Fibroblast of mammary gland (primary cell): ENCODE measurements around the gene NFS1.
"Not testable (repeated sequence)": the region's sequence is repeated elsewhere in the genome, so short reads cannot be mapped to it uniquely, and the experiment has no call there.

ENCODE experiments used
- DNase-seq: peaks from one replicate; pipeline ENCODE4 v3.0.0-alpha.2; 2010; ENCODE audit warnings: low read depth
- H3K4me3 ChIP-seq: 2 replicates; pipeline ENCODE4 v1.5.1; 2011; ENCODE audit warnings: low read depth, mild to moderate bottlenecking, low read length, moderate library complexity; ENCODE audit not compliant: control insufficient read depth
- TF ChIP-seq, protein P1 (sequence below): conservative IDR thresholded peaks from 2 replicates; pipeline ENCODE4 v1.5.1; 2011; ENCODE audit warnings: low read depth, low read length, inconsistent platforms; ENCODE audit not compliant: control insufficient read depth, insufficient read depth

The NFS1 gene

GRCh38 chr20:35710884-35711587, 11.9 kb upstream of the NFS1 start:
- DNase-seq = no peak
- TF ChIP-seq, protein P1, sequence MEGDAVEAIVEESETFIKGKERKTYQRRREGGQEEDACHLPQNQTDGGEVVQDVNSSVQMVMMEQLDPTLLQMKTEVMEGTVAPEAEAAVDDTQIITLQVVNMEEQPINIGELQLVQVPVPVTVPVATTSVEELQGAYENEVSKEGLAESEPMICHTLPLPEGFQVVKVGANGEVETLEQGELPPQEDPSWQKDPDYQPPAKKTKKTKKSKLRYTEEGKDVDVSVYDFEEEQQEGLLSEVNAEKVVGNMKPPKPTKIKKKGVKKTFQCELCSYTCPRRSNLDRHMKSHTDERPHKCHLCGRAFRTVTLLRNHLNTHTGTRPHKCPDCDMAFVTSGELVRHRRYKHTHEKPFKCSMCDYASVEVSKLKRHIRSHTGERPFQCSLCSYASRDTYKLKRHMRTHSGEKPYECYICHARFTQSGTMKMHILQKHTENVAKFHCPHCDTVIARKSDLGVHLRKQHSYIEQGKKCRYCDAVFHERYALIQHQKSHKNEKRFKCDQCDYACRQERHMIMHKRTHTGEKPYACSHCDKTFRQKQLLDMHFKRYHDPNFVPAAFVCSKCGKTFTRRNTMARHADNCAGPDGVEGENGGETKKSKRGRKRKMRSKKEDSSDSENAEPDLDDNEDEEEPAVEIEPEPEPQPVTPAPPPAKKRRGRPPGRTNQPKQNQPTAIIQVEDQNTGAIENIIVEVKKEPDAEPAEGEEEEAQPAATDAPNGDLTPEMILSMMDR = no peak
- H3K4me3 ChIP-seq = no peak overlapping the region

DNA sequence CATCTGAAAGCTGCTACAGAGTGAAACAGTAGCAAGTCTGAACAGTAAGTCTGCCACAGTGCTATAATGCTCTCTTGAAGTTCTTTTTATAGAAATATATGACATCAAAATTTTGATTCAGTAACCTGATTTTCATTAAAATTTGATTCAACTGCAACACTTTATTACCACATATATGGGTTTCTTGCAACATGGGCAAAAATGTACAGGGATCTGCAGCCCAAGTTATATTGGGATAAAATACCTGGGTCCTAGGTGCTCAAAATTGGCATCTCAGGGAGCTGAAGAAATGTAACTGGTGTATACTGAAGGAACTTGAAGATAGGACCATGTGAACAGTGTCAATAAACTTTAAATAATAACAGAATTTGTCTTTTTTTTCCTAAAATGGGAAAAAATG, 10.9 kb upstream of the NFS1 start:
- no peak overlapping the region for H3K4me3 ChIP-seq
- TF ChIP-seq, protein P1 = no peak
- no peak for DNase-seq

DNA sequence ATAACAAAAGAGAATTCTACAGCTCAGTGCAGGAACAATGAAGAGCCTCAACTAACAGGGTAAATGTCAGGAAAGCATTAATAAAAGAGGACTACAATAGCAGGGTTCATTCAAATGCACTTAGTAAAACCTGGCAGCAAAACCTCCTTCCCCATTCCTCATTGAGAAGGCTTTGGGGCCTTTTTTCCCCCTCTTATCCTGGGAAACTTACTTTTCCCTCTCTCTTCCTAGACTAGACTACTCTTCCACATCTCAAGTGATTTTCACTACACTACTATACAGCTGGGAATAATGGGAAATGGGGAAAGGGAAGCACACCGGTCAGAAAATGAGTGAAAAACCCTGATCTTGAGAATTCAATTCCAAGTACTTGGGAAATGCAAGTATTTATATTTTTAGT, 10.1 kb upstream of the NFS1 start:
- TF ChIP-seq, protein P1 = no peak
- H3K4me3 ChIP-seq = no peak overlapping the region
- no peak for DNase-seq

DNA sequence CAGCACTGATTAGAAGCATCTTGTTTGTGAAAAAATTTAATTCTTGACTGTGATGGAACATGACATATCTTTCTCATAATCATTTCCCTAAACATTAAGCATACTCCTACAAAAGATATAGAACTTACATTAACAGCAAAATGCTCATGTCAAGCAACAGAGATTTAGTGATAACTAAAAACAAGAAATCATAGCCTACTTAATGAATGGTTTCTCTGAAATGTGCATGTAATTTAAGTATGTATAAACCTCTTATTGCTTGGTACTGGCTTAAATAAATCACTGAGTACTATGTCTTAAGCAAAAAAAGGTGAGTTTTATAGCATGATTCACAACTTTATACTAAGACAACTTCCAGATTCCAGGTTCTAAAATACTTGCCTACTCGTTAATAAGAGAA, 9.3 kb upstream of the NFS1 start:
- DNase-seq = no peak
- TF ChIP-seq, protein P1 = no peak
- no peak overlapping the region for H3K4me3 ChIP-seq

- H3K4me3 ChIP-seq, DNase-seq: not testable (repeated sequence)
Observed at GRCh38 chr20:35706591-35707529, 7.7 kb upstream of the NFS1 start.

GRCh38 chr20:35705894-35706293, 6.7 kb upstream of the NFS1 start:
- DNase-seq, H3K4me3 ChIP-seq: not testable (repeated sequence)

DNA sequence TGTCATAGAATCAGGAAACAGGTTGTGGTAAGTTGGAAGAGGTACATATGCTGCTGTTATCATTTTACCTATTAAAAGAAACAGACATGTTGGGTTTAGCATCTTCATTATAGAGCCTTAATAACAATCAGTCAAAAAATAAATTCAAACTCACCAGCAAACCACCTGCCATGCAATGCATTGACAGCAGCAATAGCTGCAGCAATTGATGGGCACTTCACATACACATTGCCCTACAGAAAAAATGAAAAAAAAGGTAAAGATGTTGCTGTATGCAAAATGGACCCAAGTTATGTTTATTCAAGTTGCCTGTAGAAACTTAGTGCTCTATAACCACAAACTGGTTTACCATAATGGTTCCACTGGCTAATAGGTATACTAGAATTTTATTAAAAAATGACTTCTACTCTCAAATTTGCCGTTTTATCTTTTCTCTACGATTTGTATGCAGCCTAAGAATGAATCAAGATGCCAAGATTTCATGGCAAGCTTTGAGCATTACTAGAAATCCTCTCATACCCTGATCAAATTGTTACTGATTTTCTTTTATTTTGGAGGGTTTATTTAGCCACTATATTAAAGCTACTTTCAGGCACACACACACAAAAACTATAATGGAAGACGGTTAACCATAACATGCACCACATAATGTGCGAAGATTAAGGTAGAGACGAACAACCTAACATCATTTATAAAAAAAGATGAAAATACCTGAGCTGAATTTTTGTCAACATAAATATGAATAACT, 5.5 kb upstream of the NFS1 start:
- TF ChIP-seq, protein P1 = no peak
- DNase-seq = no peak
- no peak overlapping the region for H3K4me3 ChIP-seq
